HepG2 (cell line): ENCODE data around the gene CDH23. TPM values are rescaled to one million over a fixed set of nuclear protein-coding genes. Genes with fewer than 3 reads are reported as not detected.

Experiments used
- ATAC-seq: fragments of 200-7000 bp; cut with Tn5 transposase; 3 replicates; pipeline ENCODE4 v1.9.1; 2020; ENCODE audit warnings: mild to moderate bottlenecking, moderate library complexity
- BruUV-seq: library from RNA; stranded (reverse); fragments of 400-500 nt; replicated peaks from 2 replicates; lab custom pipeline; 2021; lab: Mats Ljungman, UMichigan
- CTCF ChIA-PET: fragments of 300-600 bp; formaldehyde crosslinking; extraction: SDS; loops from one replicate; lab custom pipeline; 2021; ENCODE audit warnings: low total read pairs, inconsistent platforms, low intra/inter-chr PET ratio; lab: Yijun Ruan, JAX
- POLR2A ChIA-PET: fragments of 350-600 bp; sonication (Branson Sonifier 250); formaldehyde crosslinking; loops from one replicate; lab custom pipeline; 2020; ENCODE audit warnings: antibody characterized with exemption, inconsistent platforms; lab: Yijun Ruan, JAX
- DNase-seq: peaks from one replicate; pipeline ENCODE4 v3.0.0-alpha.2; 2015; ENCODE audit warnings: low spot score
- FAIRE-seq: peaks from 3 replicates; lab custom pipeline; 2011; peaks lifted over from hg19 to GRCh38; lab: Jason Lieb, UNC
- H2AFZ ChIP-seq: one replicate; pipeline ENCODE4 v1.6.1; 2011; ENCODE audit warnings: low read length, inconsistent platforms
- H3K27ac ChIP-seq: fragments of 300-600 bp; 3 replicates; pipeline ENCODE4 v1.8.0; 2011; ENCODE audit warnings: mixed run types, mild to moderate bottlenecking, mixed read lengths, low read length, inconsistent platforms; ENCODE audit not compliant: insufficient read depth; ENCODE audit errors: extremely low read length
- H3K27me3 ChIP-seq, 2 experiments: fragments of 200-600 bp in 1 of 2; 2 replicates in 1 of 2; 3 replicates in 1 of 2; pipeline versions ENCODE4 v1.6.0 to v1.8.0; 2011; ENCODE audit warnings: low read length in 2 of 2, mild to moderate bottlenecking in 2 of 2, moderate library complexity in 2 of 2, inconsistent platforms in 1 of 2; ENCODE audit not compliant: insufficient read depth in 2 of 2, control insufficient read depth in 1 of 2
- H3K36me3 ChIP-seq, 2 experiments: fragments of 200-600 bp in 1 of 2; replicated peaks in 1 of 2; 2 replicates in 1 of 2; 3 replicates in 1 of 2; pipeline versions ENCODE4 v1.5.1 to v1.8.0; 2011; ENCODE audit warnings: low read length in 2 of 2, inconsistent platforms in 1 of 2; ENCODE audit not compliant: insufficient read depth in 2 of 2, control insufficient read depth in 1 of 2
- H3K4me1 ChIP-seq: 2 replicates; pipeline ENCODE4 v1.5.1; 2012; ENCODE audit warnings: low read length, inconsistent platforms; ENCODE audit not compliant: insufficient read depth
- H3K4me2 ChIP-seq: 2 replicates; pipeline ENCODE4 v1.6.0; 2011; ENCODE audit warnings: low read depth, low read length, inconsistent platforms
- H3K4me3 ChIP-seq, 3 experiments: fragments of 200-600 bp in 1 of 3; sonication (generic), shearing (Covaris generic) in 1 of 3; replicated peaks in 1 of 3; 2 replicates each; pipeline ENCODE4 v1.5.1; 2011 to 2016; ENCODE audit warnings: low read length in 3 of 3, inconsistent platforms in 2 of 3, low read depth in 2 of 3, mild to moderate bottlenecking in 2 of 3, control low read depth in 1 of 3, mixed read lengths in 1 of 3; ENCODE audit not compliant: insufficient read depth in 1 of 3
- H3K79me2 ChIP-seq: one replicate; pipeline ENCODE4 v1.6.1; 2011; ENCODE audit warnings: low read length, inconsistent platforms; ENCODE audit not compliant: insufficient read depth
- H3K9ac ChIP-seq: 2 replicates; pipeline ENCODE4 v1.6.0; 2011; ENCODE audit warnings: mild to moderate bottlenecking, low read depth, low read length, inconsistent platforms; ENCODE audit not compliant: insufficient read depth
- H3K9me3 ChIP-seq: 2 replicates; pipeline ENCODE4 v1.5.1; 2012; ENCODE audit warnings: mild to moderate bottlenecking, low read length
- H4K20me1 ChIP-seq: 2 replicates; pipeline ENCODE4 v1.6.0; 2011; ENCODE audit warnings: inconsistent platforms, mild to moderate bottlenecking, low read length, moderate library complexity; ENCODE audit not compliant: insufficient read depth
- HINFP ChIP-seq: sonication (generic); formaldehyde crosslinking; IDR thresholded peaks from 2 replicates; pipeline ENCODE4 v1.4.0; 2020; ENCODE audit warnings: low read depth, mild to moderate bottlenecking, missing genetic modification reagents
- KDM5B ChIP-seq: sonication (generic); formaldehyde crosslinking; IDR thresholded peaks from 2 replicates; pipeline ENCODE4 v1.4.0; 2020; ENCODE audit warnings: missing genetic modification reagents, mild to moderate bottlenecking, borderline replicate concordance
- STAG1 ChIP-seq: sonication (generic); formaldehyde crosslinking; IDR thresholded peaks from 2 replicates; pipeline ENCODE4 v1.4.0; 2020; ENCODE audit warnings: missing genetic modification reagents
- WGBS: methylation state at CpG from one replicate; pipeline ENCODE4 v1.1.6; 2017; ENCODE audit warnings: low lambda C conversion rate; 5-methylcytosine and 5-hydroxymethylcytosine counted together
- in situ Hi-C: cut with HindIII; loops from 2 replicates; pipeline ENCODE4 v1.10.0; 2017; ENCODE audit warnings: low pct_unique_long_range_greater_than_20kb; ENCODE audit not compliant: extremely low pct_ligation_motif_present
- intact Hi-C: fragments of 100-400 bp; cut with micrococcal nuclease; formaldehyde crosslinking; loops from one replicate; pipeline ENCODE4 v1.10.0; 2022; ENCODE audit not compliant: unreplicated experiment
- polyA plus RNA-seq, 8 experiments: library from polyadenylated mRNA; depleted of rRNA in 3 of 8; stranded (reverse) in 7 of 8; unstranded in 1 of 8; fragments of >200 nt; fragmentation: Illumina TruSeq in 4 of 8; extraction: Trizol in 4 of 8; gene quantifications; 2 replicates each; pipeline versions ENCODE4 v1.2.1 to v1.2.3, GENCODE V29; 2011 to 2016; ENCODE audit warnings: low read depth in 4 of 8, missing spikeins in 1 of 8, mixed read lengths in 1 of 8; ENCODE audit not compliant: insufficient read depth in 1 of 8
- total RNA-seq, 5 experiments: library from RNA; depleted of rRNA; stranded (reverse); fragments of >200 nt; fragmentation: Illumina TruSeq; extraction: Trizol; gene quantifications; 2 replicates each; pipeline ENCODE4 v1.2.3, GENCODE V29; 2016; ENCODE audit warnings: low read depth in 1 of 5

Gene CDH23
- total and polyA plus RNA-seq, 2 of the 13 experiments (the other 11 are each of a cell fraction or from before 2014, with no cell fraction given), result 0.13 TPM; not detected in 1

GRCh38 chr10:71380841-71381240, 15.9 kb upstream of the CDH23 start:
- no peaks in the 10 kb centered on the region for H3K79me2 ChIP-seq
- peaks cover 39% of the 10 kb centered on the region for H3K4me1 ChIP-seq
- ChIA-PET CTCF (no interaction called here), POLR2A (no interaction called here)
- 0% methylated on average over 1 of the region's 1 CpG for WGBS
- H4K20me1 ChIP-seq, result no peaks in the 10 kb centered on the region
- intact Hi-C loops (loop anchor here (5.0 kb wide), 1 partner anchor 326 kb away; no protein-coding TSS in a partner anchor), in situ Hi-C loops (loop anchor here (10.0 kb wide), 1 partner anchor 184 kb away; no protein-coding TSS in a partner anchor)
- BruUV-seq, result no TSS peak
- no peak for FAIRE-seq
- H3K27ac ChIP-seq, result no peak overlapping the region
- no peaks in the 10 kb centered on the region for H3K9me3 ChIP-seq
- TF ChIP-seq HINFP (CRISPR knock-in tag), result no peak
- TF ChIP-seq STAG1 (CRISPR knock-in tag), result 0 out of 2 replicates have a peak, but pooled peaks have one; percentile 11
- H3K4me3 ChIP-seq, result no peak overlapping the region
- no peak overlapping the region for H2AFZ ChIP-seq
- no peak for DNase-seq
- H3K9ac ChIP-seq, result no peak overlapping the region
- H3K27me3 ChIP-seq, result no peaks in the 10 kb centered on the region; a peak in 2 of 5 replicates
- ATAC-seq, result no peak
- no peaks in the 10 kb centered on the region for H3K36me3 ChIP-seq
- no peak overlapping the region for H3K4me2 ChIP-seq

GRCh38 chr10:71381611-71382010, 15.1 kb upstream of the CDH23 start:
- no peak overlapping the region for H3K4me2 ChIP-seq
- in situ Hi-C loops, result loop anchor here (10.0 kb wide), 1 partner anchor 183 kb away; no protein-coding TSS in a partner anchor
- CTCF ChIA-PET, result no interaction called here
- no peak overlapping the region for H3K4me3 ChIP-seq
- H3K9me3 ChIP-seq, result no peaks in the 10 kb centered on the region
- no TSS peak for BruUV-seq
- H3K4me1 ChIP-seq, result peaks cover 32% of the 10 kb centered on the region
- H2AFZ ChIP-seq, result no peak overlapping the region
- TF ChIP-seq KDM5B (CRISPR knock-in tag), result no peak
- no peaks in the 10 kb centered on the region for H3K36me3 ChIP-seq
- no peak overlapping the region for H3K27ac ChIP-seq
- intact Hi-C loops, result loop anchor here (5.0 kb wide), 1 partner anchor 326 kb away; no protein-coding TSS in a partner anchor
- no peak overlapping the region for H3K9ac ChIP-seq
- peaks cover 0 to 1% of the 10 kb centered on the region in 2 experiments; a peak in 3 of 5 replicates for H3K27me3 ChIP-seq
- ATAC-seq (no peak), DNase-seq (no peak), FAIRE-seq (no peak)
- H3K79me2 ChIP-seq, result no peaks in the 10 kb centered on the region
- H4K20me1 ChIP-seq, result no peaks in the 10 kb centered on the region
- WGBS, result 62% methylated on average over 3 of the region's 3 CpGs
- POLR2A ChIA-PET, result no interaction called here
